Epithelial cell of proximal tubule (primary cell): ENCODE measurements around the gene PRRT1. TPM values are rescaled to one million over a fixed set of nuclear protein-coding genes. Genes with fewer than 3 reads are reported as not detected.

Experiments
- DNase-seq: peaks from one replicate; pipeline ENCODE4 v3.0.0-alpha.2; 2011; ENCODE audit warnings: low read depth
- H3K4me3 ChIP-seq: 2 replicates; pipeline ENCODE4 v1.5.1; 2011; ENCODE audit warnings: low read depth, mild to moderate bottlenecking, low read length
- CTCF ChIP-seq: conservative IDR thresholded peaks from 2 replicates; pipeline ENCODE4 v1.5.1; 2012; ENCODE audit warnings: low read depth, mild to moderate bottlenecking, low read length
- total RNA-seq: library from RNA; depleted of rRNA; stranded (reverse); fragments of >200 nt; gene quantifications from 2 replicates; pipeline ENCODE4 v1.2.3, GENCODE V29; 2015

Gene PRRT1
- total RNA-seq = not detected in 2 replicates

DNA sequence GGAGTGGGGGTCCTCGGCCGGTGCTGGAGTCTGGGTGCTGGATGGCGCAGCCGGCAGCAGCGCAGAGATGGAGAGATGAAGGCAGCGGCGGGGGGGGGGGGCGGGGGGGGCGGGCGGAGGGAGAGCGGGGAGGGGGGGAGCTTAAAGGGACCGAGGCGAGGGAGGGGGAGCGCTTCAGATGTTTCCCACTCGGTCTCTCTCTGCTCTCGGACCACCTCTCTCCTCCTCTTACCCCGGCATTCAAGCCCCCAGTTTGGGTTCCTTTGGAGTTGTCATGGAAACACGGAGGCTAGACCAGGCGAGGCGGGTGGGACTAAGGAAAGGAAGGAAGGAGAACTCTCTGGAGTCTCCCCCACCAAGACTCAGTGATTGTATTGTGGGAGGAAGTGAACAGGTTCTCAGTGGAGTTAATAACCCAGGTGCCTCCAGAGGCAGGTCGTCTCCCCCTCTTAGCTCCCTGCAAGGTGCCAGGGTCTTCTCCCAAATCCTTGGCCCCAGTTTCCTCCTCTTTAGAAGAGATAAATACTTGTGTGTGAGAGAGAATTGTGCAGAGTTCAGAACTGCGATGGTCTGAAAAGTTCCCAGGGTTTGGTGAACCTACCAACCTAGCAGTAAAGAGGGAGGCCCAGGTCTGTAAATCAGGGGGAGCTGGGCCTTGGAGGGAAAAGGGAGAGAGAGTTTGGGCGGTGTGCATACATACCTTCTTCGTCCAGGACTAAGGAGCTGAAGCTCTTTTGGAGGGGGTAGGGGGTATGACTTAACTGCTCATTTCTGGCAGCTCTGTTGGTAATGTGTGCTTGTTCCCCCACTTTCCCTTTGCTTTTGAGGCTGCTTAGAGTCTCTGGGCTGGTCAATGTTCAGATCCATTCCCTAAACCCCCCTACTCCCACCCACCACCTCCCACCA, at the start of gene PRRT1:
Gene PRRT1, minus strand, starts transcription at position 77 of the 906 bp plus-strand sequence. CDS start 112 bp downstream, outside the sequence.
- no peak for DNase-seq
- peak within 1 kb of the TSS; percentile 99 for H3K4me3 ChIP-seq
- no peak for TF ChIP-seq CTCF

GRCh38 chr6:32200711-32201475, 49.2 kb upstream of the PRRT1 start:
- no peak for DNase-seq
- H3K4me3 ChIP-seq = no peak overlapping the region
- TF ChIP-seq CTCF = no peak

- no peak overlapping the region for H3K4me3 ChIP-seq
- no peak for DNase-seq
- TF ChIP-seq CTCF = no peak
These were observed 47.1 kb upstream of the PRRT1 start for GRCh38 chr6:32198866-32199265.

DNA sequence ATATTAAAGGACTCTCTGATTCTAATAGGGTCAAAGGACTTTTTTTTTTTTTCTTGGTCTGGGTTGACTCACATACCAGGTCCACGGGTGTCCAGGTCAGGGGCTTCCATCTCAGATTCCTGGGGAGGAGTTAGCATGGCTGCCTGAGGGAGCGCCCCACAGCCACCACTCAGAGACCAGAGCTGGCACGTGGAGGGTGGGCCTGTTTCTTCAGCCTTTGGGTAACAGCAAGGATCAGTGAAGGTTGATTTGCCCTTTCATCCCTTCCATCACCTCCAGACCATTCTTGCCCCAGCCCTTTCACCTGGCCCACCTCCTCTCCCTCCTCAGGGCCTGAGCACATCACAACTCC, 46.6 kb upstream of the PRRT1 start:
- H3K4me3 ChIP-seq = no peak overlapping the region
- no peak for TF ChIP-seq CTCF
- no peak for DNase-seq

- H3K4me3 ChIP-seq = peak overlapping the region; percentile 99
- no peak for TF ChIP-seq CTCF
- DNase-seq = no peak
These were observed 45.2 kb upstream of the PRRT1 start for GRCh38 chr6:32196682-32197616.

GRCh38 chr6:32195902-32196681, 44.4 kb upstream of the PRRT1 start:
- no peak for TF ChIP-seq CTCF
- no peak for DNase-seq
- H3K4me3 ChIP-seq = peak overlapping the region; percentile 99
